NT2/D1 (cell line): ENCODE data around the gene VIT.

Experiments used
- SUZ12 ChIP-seq: IDR thresholded peaks from 2 replicates; pipeline ENCODE4 v1.6.1; 2011; ENCODE audit not compliant: insufficient read length, insufficient read depth; ENCODE audit errors: extremely low read depth
- YY1 ChIP-seq: IDR thresholded peaks from 2 replicates; pipeline ENCODE4 v1.6.1; 2011; ENCODE audit not compliant: insufficient read length, insufficient read depth
- ZNF274 ChIP-seq: IDR thresholded peaks from 2 replicates; pipeline ENCODE4 v1.6.1; 2011; ENCODE audit warnings: mild to moderate bottlenecking, low read depth, low read length

GRCh38 chr2:36801088-36801487, 104.6 kb downstream of the VIT start:
- TF ChIP-seq SUZ12 (no peak), ZNF274 (no peak), YY1 (no peak)
